ENCODE data around the gene FAM114A2.

Gene FAM114A2

DNA sequence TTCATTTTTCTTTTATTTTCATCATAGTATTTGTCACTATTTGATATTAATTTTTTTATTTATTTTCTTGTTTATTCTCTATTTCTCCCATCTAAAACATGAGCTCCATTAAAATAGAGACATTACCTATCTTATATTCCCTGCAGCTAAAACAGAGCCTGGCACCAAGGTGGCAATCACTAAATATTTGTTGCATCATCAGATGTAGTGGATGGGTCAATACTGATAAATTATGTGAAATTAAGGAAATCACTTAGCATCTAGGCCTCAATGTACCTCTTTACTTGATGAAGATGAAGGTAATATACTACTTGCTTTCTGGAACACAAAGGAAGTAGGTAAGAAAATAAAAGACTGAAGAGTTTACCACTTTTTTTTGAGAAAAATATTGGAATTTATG is 24.7 kb upstream of the FAM114A2 start:
- no peak for DNase-seq (ENCODE audit: low read depth)
- TF ChIP-seq, protein P1, sequence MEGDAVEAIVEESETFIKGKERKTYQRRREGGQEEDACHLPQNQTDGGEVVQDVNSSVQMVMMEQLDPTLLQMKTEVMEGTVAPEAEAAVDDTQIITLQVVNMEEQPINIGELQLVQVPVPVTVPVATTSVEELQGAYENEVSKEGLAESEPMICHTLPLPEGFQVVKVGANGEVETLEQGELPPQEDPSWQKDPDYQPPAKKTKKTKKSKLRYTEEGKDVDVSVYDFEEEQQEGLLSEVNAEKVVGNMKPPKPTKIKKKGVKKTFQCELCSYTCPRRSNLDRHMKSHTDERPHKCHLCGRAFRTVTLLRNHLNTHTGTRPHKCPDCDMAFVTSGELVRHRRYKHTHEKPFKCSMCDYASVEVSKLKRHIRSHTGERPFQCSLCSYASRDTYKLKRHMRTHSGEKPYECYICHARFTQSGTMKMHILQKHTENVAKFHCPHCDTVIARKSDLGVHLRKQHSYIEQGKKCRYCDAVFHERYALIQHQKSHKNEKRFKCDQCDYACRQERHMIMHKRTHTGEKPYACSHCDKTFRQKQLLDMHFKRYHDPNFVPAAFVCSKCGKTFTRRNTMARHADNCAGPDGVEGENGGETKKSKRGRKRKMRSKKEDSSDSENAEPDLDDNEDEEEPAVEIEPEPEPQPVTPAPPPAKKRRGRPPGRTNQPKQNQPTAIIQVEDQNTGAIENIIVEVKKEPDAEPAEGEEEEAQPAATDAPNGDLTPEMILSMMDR (IDR thresholded peaks at IDR 0.05; ENCODE audit: control insufficient read depth, extremely low read depth, insufficient read depth) = no peak
- no peak overlapping the region for H3K4me3 ChIP-seq (ENCODE audit: low read depth, low read length)

DNA sequence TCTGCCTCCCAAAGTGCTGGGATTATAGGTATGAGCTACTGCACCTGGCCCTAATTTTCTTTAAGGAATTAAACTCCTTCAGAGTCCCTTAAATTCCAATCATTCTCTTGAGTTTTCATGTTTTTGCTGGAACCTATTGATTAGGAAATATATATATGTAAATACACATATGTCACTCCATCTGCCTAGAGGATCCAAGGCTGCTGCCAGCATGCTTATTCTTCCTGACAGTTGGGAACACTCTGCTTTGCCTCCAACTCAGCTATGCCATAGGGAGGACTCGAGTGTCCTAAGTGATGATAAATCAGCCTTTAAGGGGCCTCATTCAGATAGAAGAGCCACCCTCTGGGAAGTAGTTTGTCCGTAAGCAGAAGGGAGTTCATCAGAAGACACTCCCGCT is 21.9 kb upstream of the FAM114A2 start:
- TF ChIP-seq, protein P1 (IDR thresholded peaks at IDR 0.05; ENCODE audit: control insufficient read depth, extremely low read depth, insufficient read depth) = no peak
- no peak for DNase-seq (ENCODE audit: low read depth)
- H3K4me3 ChIP-seq (ENCODE audit: low read depth, low read length) = no peak overlapping the region

DNA sequence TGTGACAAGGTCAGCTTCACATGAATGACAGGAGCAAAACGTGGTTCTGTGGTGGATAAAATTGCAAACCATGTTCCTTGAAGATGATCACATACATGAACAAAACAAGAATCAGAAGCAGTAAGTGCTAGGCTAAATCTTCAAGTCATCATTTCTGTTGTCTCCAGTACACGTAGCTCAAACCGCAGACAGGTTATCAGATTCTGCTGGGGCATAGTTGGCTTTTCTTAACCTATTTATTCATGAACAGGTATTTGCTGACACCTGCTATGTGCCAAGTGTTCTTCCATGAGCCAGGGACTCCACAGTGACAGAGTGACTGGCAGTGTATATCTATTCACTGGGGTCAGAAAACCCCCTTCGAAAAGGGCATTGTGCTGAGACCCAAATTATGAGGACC is 20.9 kb upstream of the FAM114A2 start:
- TF ChIP-seq, protein P1 (IDR thresholded peaks at IDR 0.05; ENCODE audit: control insufficient read depth, extremely low read depth, insufficient read depth) = no peak
- no peak overlapping the region for H3K4me3 ChIP-seq (ENCODE audit: low read depth, low read length)
- no peak for DNase-seq (ENCODE audit: low read depth)

DNA sequence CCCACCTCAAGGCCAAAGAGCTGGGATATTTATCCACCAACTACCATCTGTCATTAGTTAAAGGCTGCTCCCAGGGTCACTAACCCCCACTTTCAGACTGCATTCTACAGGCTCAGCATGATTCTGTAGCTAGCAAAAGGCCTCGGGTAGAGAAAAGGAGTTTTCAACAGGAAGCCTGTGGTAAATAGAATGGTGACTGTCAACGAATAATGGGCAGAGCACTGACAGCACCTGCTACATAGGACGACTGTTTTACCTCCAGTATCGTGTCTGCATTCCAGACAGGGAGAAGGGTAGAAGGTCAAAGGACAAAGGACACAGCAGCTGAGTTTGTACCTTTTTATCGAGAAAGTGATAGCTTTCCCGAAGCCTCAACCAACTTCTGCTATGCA is 20.3 kb upstream of the FAM114A2 start:
- TF ChIP-seq, protein P1 (IDR thresholded peaks at IDR 0.05; ENCODE audit: control insufficient read depth, extremely low read depth, insufficient read depth) = no peak
- no peak overlapping the region for H3K4me3 ChIP-seq (ENCODE audit: low read depth, low read length)
- no peak for DNase-seq (ENCODE audit: low read depth)

DNA sequence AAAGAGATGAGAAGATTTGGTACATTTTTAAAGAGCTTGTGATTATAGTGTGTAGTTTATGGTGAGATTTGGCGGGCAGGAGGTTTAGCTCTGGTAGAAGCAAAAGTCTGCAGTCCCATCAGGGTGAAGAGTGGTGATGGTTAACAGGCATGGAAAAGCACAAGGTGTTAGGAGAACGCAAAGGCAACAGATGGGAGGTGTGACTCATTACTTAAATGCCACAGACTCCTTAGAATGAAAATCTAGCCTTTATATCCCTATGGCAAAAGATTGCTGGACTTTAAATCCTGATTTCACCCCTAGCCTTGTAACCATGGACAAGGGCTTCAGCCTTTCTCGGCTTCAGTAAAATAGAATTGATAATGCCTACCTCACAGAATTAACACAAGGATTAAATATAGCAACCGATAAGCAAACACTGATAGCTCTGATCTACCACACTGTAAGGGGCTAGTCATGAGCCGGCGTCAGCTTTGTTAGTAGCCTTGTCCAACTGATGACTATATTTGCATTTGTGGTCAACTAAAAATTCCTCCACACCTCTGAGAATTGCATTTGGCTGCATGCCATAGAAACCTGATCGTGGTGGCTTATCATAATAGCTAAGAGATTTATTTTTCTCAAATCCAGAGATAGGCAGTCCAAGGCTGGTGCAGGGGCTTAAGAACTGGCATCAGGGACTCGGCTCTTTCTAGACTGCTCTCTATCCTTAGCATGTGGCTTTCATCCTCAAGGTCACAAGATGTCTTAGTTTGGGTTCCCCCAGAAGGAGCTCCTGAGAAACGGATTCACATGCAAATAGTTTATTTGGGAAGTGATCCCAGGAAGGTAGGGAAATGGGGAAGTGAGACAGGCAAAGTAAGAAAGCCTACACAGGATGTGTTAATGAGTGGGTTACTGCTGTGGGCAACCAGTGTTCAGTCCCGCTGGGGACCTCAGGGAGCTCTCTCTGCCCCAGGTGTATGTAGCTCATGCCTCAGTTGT is 19.6 kb upstream of the FAM114A2 start:
- H3K4me3 ChIP-seq (ENCODE audit: low read depth, low read length) = no peak overlapping the region
- no peak for DNase-seq (ENCODE audit: low read depth)
- TF ChIP-seq, protein P1 (IDR thresholded peaks at IDR 0.05; ENCODE audit: control insufficient read depth, extremely low read depth, insufficient read depth) = no peak

DNA sequence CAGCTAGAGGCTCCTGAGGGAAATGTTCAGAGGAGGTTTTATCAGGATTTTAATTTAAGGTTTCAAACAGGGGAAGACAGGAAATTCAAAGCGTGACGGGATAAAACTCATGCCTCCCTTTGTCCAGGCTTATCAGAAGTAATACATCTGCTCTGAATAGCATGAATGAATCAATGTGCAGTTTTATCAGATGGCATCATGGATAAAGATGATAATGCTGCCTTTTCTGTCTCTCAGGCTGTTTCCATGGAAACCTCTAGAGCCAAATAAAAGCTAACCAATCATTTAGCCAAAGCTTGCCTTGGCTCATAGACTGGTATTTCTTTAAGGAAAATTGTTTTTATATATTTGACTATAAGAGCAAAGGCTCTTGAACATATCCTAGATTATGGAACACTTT is 16.5 kb upstream of the FAM114A2 start:
- TF ChIP-seq, protein P1 (IDR thresholded peaks at IDR 0.05; ENCODE audit: control insufficient read depth, extremely low read depth, insufficient read depth) = no peak
- no peak overlapping the region for H3K4me3 ChIP-seq (ENCODE audit: low read depth, low read length)
- DNase-seq (ENCODE audit: low read depth) = no peak

All from LNCaP clone FGC (cell line).